ENCODE measurements around the gene ANKHD1.
"Not testable (repeated sequence)": the region's sequence is repeated elsewhere in the genome, so short reads cannot be mapped to it uniquely, and the experiment has no call there.

ANKHD1 gene

DNA sequence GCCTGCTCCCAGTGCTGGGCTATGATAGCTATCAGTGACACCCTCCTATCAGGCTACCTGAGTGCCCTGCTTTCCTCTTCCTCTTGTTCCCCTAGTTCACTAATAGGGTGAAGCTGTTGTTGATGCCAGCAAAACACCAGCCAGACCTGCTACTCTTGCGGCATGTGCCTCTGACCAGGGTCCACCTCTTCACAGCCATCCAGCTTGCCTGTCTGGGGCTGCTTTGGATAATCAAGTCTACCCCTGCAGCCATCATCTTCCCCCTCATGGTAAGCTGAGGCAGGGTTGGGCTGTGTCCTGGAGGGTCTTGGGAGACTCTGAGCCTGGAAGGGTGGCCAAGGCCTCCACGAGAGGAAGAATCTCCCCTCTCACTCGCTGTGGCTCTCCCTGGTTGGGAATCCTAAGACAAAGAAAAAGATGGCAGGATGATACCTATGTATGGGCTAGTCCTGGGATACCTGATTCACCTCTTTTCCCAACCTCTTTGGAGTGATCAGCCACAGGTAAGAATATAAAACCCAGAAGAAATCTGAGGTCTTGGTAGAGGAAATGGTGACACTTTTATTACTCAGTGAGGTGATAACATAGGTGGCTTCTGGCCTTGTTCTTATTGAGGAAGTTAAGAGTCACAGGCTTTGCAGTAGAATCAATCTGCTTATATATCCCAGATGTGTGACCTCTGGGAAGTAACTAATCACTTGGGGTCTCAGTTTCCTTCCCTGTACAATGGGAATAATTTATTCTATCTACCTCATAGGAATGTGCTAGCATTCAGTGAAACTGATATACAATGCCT lies 30.1 kb upstream of the ANKHD1 start:
- no peak for DNase-seq

DNA sequence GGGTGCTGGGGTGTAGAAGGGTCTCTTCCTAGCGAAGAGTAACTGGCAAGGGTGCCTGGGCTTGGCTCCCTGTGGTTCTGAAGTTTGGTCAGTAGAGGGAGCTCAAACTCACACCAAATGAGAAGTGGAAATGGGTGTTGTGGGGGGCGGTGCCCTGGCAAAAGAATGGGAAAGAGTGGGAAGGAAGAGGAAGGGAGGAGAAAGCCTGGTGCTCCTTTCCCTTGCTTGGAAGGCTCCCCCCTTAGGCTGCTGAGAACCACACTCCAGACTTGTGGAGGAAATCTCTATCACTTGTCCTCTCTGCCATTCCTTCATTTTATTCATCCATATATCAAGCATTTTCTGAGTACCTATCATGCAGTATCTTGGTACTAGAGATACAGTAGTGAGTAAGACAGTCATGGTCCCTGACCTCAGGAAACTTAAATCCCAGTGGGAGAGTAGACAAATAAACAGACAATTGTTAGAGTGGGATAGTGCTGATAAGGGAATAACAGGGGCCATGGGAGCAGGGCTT lies 28.6 kb upstream of the ANKHD1 start:
- DNase-seq, result peak; percentile 41

DNA sequence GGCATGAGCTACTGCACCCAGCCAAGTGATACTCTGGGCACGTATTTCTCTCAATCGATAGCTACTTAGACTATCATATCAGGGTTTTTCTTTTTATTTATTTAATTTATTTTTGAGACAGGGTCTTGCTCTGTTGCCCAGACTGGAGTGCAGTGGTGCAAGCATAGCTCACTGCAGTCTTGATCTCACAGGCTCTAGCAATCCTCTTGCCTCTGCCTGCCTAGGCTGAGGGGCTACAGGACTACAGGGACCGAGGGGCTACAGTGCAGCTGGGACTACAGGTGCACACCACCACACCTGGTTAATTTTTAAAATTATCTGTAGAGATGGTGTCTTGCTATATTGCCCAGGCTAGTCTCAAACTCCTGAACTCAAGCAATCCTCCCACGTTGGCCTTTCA lies 20.3 kb upstream of the ANKHD1 start:
- no peak for DNase-seq

DNA sequence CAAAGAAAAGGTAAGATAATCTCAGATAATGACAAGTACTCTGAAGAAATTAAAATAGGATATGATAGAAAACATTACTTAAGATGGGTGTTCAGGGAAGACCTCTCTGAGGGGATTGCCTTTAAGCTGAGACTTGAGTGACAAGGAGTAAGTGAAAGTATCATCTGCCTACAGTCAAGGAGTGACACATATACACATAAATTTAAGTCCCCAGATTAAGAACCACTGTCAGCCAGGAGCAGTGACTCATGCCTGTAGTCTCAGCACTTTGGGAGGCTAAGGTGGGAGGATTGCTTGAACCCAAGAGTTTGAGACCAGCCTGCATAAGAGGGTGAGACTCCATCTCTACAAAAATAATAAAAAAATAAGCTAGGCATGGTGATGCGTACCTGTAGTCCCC lies 19.7 kb upstream of the ANKHD1 start:
- DNase-seq, result no peak

DNA sequence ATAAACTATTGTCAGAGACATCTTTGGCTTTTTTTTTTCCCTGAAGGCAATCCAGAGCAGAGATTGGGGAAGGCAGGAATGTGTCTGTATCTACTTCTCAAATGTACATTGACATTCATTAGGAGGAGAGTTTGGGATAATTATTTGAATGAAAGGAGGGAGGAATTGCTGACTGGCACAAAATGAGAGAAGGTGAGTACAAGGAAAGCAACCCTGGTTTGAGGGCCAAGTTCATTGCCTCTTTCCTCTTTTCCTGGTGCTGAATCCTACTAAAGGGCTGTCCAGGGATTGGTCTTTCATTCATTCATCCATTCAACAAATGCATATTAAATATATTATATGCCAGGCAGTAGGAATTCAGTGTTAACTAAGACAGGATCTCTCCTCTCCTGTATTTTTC lies 18.8 kb upstream of the ANKHD1 start:
- no peak for DNase-seq

DNA sequence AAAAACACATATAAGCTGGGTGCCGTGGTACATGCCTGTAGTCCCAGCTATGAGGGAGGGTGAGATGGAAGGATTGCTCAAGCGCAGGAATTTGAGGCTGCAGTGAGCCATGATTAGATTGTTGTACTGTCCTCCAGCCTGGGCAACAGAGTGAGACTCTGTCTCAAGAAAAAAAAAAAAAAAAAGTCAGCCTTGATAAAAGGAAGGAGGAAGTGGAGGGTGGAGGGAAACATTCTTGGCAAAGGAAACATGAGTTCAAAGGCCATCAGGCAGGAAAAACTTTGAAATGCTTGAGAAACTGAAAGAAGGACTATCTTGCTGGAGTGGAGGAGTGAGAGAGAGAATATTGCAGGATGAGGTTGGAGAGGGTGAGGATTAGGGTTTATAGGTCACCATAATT lies 18.3 kb upstream of the ANKHD1 start:
- no peak for DNase-seq

DNA sequence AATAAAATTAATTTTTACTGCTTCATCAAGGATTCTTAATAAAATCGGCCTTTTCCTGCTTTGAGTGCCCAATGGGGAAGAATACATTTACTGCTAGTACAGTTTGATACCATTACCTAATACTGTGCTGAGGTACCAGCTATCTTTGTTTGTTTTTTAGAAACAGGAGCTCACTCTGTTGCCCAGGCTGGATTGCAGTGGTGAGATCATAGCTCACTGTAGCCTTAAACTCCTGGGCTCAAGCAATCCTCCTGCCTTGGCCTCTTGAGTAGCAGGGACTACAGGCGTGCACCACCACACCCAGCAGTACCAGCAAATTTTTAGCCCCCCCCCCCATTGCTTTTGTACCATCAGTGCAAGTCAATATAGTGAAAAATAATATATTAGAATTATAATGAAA lies 13.6 kb upstream of the ANKHD1 start:
- no peak for DNase-seq

DNA sequence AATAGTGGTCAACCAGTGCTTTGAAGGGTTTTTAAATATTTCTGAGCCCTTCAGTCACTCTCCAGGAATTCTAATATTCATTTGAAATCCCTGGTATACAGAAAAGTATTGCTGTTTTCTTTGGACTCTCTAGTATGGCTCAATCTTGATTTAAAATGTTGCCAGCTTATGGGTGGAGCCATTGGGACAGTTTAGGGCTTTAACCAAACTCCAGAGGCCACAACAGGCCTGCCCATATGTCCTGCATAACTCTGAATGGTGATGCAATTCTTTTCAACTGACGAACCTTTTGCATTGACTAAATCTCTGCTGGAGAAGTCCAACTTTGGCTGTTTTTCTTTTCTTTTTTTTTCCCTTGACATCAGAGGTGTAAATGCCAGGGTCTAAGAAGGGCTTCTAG lies 10.3 kb upstream of the ANKHD1 start:
- DNase-seq, result no peak

DNA sequence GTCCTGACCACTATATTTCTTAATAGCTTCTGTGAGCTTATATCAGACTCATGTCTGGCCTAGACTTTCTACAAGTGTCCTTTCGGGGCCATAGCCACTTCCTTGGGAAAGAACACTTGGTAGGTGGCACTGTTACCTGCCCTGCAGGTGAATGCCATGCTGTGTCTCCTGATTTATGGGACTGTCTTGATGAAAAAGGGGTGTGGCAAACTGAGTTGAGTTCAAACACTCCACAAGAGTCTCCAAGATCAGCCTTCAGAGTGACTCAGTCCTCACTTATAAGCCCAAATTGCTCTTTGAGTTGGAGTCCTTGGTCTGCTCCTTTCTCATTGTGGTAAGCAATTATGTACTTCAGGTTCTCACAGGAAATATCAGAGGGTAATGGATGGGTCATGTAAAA lies 9.9 kb upstream of the ANKHD1 start:
- DNase-seq, result no peak

DNA sequence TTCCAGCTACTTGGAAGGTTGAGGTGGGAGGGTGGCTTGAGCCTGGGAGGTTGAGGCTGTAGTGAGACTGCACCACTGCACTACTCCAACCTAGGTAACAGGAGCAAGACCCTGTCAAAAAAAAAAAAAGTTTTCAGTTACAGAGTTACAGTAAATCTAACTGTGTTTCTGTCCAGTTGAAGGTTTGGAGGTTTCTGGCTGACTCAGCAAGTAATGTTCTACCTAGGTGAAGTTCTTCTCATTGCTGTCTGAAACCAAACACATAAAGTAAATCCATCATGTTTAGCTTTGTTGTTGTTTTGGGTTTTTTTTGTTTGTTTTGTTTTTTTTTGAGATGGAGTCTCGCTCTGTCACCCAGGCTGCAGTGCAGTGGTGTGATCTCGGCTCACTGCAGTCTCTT lies 7.9 kb upstream of the ANKHD1 start:
- no peak for DNase-seq

DNA sequence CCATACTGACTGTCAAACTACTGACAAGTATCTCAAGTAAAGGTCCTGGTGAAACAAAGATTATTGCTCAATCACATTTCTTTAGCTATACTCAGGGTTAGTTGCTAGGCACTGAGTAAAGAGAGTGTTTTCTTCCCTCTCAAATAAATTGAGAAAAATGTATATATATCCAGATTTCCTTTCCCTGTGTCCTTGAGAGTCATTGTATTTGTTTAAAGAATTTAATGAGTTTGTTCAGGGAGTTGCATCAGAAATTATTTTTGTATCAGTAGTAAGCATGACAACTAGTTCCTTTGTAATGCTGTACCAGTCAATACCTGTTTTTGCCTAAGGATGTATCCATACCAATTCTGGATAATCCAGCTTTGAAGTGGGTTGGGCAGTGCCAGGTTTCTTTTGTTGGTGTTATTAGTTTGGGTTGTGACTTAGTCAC lies 3.2 kb upstream of the ANKHD1 start:
- no peak for DNase-seq

DNA sequence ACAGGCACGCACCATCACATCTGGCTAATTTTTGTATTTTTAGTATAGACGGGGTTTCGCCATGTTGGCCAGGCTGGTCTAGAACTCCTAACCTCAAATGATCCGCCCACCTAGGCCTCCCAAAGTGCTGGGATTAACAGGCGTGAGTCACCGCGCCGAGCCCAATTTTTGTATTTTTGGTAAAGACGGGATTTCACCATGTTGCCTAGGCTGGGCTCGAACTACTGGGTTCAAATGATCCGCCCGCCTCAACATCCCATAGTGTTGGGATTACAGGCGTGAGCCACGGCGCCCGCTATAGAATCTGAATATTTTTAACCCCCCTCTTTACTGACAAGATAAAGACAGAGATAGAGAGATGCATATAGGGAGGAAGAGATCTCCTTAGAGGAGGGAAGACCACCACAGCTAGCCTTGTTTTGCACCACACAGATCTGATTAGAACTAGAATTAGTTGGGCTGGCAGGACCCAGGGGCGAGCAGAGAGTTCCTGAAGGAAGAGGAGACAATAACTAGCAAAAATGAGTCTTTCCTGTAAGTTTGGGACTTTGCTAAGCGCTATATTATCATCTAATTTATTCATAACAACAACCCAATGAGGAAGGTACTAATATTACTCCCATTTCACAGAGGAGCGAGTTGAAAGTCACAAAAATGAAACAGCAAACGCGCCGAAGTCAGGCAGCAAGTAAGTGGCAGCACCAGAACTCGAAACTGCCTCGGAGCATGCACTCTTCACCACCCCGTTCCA lies 1.5 kb upstream of the ANKHD1 start:
- DNase-seq, result no peak

DNA sequence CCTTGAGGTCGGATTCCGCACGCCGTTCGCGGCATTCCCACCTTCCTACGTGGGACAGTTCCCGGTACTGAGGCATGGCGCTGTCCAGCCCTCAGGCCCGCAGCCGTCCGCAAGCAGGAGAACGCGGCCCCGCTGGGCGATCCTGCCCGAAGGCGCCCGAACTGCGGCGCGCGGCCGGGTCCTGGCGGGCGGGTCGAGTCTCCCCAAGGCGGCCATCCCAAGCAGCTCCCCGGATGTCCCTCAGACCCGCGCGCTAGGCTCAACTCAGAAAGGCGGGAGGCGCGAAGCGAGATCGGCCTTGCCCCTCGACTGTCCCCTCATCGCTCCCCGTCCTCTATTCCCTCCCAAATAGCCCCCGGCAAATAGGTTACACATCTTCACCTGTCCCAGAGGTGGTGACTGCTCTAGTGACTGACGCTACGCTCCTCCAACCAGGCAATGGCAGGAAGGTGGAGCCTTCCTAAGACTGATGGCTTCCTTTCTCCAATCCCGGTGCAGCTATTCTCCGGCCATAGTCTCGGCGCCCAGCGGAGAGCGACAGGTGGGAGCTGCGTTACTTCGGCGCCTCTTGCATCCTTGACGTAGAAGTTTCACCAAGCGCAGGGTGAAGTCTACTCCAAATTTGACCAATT lies 787 bp upstream of the ANKHD1 start:
- DNase-seq, result peak; percentile 94

DNA sequence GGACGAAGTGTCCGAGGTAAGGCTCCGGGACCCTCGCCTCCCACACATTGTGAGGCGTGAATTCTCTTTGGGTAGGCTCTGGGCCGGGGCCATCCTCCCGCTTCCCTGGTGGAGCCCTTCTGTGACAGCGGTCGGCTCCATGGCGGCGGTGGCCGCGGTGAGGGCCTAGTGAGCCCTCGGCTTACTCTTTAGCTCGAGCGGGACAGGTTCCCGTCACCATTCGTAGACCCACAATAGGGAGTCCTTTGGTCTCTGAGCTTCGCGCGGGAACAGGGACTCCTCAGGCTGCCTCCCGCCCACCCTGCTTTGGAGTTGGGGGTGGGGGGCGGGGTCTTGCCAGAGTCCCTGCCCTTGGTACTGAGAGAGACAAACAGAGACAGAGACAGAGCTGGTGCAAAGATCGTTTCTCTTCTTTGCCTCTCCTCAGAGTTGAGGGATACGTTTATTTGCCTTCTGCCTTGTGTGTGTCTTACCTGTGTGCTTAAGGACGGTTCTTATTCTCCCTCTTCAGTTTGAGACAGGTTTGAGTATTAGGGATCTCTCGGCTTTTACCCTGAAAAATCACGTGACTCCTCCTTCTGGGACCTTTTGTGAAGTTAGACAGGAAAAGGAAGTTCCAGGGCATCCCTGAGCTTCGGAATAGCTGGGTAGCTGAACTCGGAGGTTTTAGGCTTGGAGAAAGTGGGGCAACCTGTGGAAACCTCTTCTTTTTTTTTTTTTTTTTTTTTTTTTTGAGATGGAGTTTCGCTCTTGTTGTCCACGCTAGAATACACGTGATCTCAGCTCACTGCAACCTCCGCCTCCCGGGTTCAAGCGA lies 833 bp downstream of the ANKHD1 start:
- peak; percentile 27 for DNase-seq

DNA sequence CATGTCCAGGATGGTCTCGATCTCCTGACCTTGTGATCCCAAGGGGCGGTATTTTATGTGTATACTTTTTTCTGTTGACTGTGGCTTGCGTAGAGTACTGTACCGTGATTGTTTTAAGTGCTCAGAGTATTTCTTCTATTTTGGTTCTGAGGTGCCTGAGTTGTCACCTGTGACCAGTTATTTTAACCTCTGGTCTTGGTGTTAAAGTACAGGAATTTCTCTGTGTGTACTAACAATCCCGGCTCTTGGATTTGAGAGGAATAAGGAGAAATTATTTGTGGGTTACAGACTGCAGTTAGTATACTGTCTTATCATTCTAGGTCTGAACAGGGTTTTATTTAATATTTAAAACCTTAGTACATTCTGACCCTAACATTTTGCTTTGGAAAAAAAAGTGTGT lies 2.0 kb downstream of the ANKHD1 start:
- no peak for DNase-seq

DNA sequence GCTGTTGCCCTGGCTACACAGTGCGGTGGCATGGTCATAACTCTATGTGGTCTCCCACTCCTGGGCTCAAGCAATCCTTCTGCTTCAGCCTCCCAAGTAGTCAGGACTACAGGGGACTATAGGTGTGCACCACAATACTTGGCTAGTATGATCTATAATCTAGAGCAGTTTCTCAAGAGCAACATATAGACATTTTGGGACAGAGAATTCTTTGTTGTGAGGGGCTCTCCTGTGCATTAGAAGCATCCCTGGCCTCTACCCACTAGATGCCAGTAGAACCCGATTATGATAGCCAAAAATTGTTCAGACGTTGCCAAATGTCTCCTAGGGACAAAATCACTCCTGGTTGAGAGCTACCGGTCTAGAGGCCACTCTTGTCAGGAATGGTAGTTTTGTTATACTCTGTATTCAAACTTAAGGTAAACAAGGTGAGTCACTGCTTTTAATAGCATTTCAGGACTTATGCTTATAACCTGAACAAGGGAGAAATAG lies 7.2 kb downstream of the ANKHD1 start:
- DNase-seq, result no peak

DNA sequence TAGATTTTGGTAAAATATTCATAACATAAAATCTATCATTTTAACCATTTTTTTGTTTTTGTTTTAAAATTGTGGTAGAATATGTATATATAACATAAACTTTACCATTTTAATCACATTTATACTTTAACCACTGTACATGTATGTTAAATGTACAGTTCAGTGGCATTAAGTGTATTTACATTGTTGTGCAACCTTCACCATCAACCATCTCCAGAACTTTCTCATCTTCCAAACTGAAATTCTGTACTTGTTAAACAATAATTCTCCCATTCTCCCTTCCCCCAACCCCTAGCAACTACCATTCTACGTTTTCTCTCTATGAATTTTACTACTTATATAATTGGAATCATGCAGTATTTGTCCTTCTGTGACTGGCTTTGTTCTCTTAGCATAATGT lies 11.6 kb downstream of the ANKHD1 start:
- no peak for DNase-seq

DNA sequence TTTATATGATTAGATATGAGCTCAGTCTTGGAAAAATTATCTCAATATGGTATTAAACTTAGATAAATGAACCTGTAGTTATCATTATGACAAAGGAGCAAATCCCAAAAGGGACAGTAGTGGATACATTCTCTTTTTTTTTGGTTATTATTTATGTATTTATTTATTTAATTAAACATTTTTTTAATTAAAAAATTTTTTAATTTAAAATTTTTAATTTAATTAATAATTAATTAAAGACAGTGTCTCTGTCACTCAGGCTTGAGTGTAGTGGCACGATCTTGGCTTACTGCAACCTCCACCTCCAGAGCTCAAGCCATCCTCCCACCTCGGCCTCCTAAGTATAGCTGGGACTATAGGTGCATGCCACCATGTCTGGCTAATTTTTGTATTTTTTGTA lies 15.6 kb downstream of the ANKHD1 start:
- DNase-seq, result no peak

DNA sequence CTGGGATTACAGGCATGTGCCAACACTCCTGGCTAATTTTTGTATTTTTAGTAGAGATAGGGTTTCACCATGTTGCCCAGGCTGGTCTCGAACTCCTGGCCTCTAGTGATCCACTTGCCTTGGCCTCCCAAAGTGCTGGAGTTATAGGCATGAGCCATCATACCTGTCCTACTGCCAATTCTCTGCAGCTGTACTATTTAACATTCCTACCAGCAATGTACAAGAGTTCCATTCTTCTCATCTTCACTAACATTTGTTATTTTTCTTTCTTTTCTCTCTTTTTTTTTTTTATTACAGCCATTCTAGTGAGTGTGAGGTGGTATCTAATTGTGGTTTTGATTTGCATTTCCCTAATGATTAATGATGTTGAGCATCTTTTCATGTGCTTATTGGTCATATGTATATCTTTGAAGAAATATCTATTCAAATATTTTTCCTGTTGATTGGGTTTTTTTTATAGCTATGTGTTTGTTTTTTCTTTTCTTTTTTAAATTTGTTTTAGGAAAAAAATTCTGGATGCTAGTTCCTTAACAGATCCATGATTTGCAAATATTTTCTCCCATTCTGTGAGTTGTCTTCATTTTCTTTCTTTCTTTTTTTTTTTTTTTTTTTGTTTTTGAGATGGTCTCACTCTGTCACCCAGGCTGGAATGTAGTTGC lies 17.4 kb downstream of the ANKHD1 start:
- DNase-seq, result no peak

DNA sequence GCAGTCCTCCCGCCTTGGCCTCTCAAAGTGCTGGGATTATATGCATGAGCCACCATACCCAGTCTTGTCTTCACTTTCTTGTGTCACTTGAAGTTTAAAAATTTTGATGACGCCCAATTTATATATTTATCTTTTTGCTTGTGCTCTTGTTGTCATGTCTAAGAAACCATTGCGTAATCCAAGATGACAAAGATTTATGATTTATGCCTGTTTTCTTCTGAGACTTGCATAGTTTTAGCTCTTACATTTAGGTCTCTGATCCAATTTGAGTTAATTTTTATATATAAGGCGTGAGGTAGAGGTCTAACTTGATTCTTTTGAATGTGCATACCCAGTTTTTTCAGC lies 18.6 kb downstream of the ANKHD1 start:
- DNase-seq, result no peak

DNA sequence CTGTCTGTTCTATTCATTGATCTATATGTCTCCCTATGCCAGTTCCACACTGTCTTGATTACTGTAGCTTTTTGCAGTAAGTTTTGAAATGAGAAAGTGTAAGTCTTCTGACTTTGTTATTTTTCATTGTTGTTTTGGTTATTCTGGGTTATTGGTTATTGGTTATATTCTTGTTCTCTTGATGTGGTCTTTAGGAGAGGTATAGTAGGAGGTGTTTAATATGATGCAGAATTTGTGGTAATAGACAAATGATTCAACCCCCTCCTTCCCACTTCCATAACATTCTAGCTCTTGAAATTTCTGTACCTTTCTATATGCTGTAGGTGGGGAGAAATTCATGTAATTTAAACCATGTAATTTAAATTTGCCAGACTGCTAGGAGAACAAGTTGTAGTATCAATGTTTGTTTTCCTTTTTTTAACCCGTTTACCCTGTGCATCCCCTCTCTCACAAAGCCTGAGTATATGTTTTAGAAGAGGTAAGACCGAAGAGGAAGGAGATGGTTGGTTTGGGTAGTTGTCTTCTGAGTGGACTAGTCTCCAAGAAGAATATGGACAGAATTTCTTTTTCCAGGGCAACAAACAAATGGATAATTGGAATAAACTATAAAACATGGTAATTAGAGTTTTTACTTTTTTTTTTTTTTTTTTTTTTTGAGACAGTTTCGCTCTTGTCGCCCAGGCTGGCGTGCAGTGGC lies 19.2 kb downstream of the ANKHD1 start:
- DNase-seq, result no peak

DNA sequence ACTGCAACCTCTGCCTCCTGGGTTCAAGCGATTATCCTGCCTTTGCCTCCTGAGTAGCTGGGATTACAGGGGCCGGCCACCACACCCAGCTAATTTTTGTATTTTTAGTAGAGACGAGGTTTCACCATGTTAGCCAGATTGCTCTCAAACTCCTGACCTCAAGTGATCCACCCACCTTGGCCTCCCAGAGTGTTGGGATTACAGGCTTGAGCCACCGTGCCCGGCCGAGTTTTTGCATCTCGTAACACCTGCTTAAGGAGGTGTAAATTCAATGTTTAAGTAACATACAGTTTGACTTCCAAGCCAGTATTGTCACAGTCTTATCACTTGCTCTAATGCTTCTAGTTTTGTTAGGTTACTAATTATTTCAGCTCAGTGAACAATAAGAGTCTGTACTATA lies 19.7 kb downstream of the ANKHD1 start:
- not testable (repeated sequence) for DNase-seq
